ENCODE data around the gene ING3.

GRCh38 chr7:120979765-120980499, 29.4 kb downstream of the ING3 start:
- TF ChIP-seq YY1 (IDR thresholded peaks at IDR 0.05; ENCODE audit: insufficient read depth, insufficient read length): no peak
- no peak for TF ChIP-seq ZNF274 (IDR thresholded peaks at IDR 0.05; ENCODE audit: low read depth, low read length)
